Activated CD8-positive, alpha-beta T cell treated with anti-CD3 and anti-CD28 coated beads for 36 hours (primary cell): Measurements from ENCODE around the gene ITGBL1. TPM values are rescaled to one million over a fixed set of nuclear protein-coding genes. Genes with fewer than 3 reads are reported as not detected.

Experiments
- ATAC-seq: fragments of 200-7000 bp; cut with Tn5 transposase; one replicate; pipeline ENCODE4 v1.10.0; 2021; ENCODE audit warnings: mild to moderate bottlenecking, moderate library complexity
- CTCF ChIA-PET: fragments of 350-600 bp; sonication (Branson Sonifier 250); formaldehyde crosslinking; loops from one replicate; lab custom pipeline; 2021; ENCODE audit warnings: antibody characterized with exemption; lab: Charles Lee
- POLR2A ChIA-PET: fragments of 350-600 bp; sonication (Branson Sonifier 250); formaldehyde crosslinking; loops from one replicate; lab custom pipeline; 2021; ENCODE audit warnings: antibody characterized with exemption; lab: Charles Lee
- DNase-seq: peaks from one replicate; pipeline ENCODE4 v3.0.0-alpha.2; 2020
- H3K27ac Mint-ChIP-seq: one replicate; pipeline ENCODE4 v1.8.0; 2021; ENCODE audit warnings: mild to moderate bottlenecking, mixed read lengths
- H3K27me3 Mint-ChIP-seq: one replicate; pipeline ENCODE4 v1.8.0; 2021; ENCODE audit warnings: mixed read lengths
- H3K36me3 Mint-ChIP-seq: one replicate; pipeline ENCODE4 v1.8.0; 2021; ENCODE audit warnings: low read depth, mixed read lengths
- H3K4me1 Mint-ChIP-seq: one replicate; pipeline ENCODE4 v1.8.0; 2021; ENCODE audit warnings: low read depth, mixed read lengths
- H3K4me3 Mint-ChIP-seq: one replicate; pipeline ENCODE4 v1.8.0; 2021; ENCODE audit warnings: mild to moderate bottlenecking, moderate library complexity, mixed read lengths
- H3K9me3 Mint-ChIP-seq: one replicate; pipeline ENCODE4 v1.8.0; 2021; ENCODE audit warnings: mixed read lengths
- CTCF ChIP-seq: fragments of 200-600 bp; IDR thresholded peaks from one replicate; pipeline ENCODE4 v1.8.0; 2022; ENCODE audit warnings: antibody characterized with exemption, mild to moderate bottlenecking
- intact Hi-C: fragments of 100-400 bp; cut with micrococcal nuclease; formaldehyde crosslinking; loops from one replicate; pipeline ENCODE4 v1.10.0; 2022
- total RNA-seq, 2 experiments: library from RNA; stranded (reverse); gene quantifications; one replicate each; pipeline ENCODE4 v1.2.3, GENCODE V29; 2021

ITGBL1 gene
- total RNA-seq, 2 experiments from 2014 or later = not detected

GRCh38 chr13:101736566-101736965 lies 284.1 kb downstream of the ITGBL1 start:
- Mint-ChIP-seq H3K27ac (no peak overlapping the region), H3K36me3 (no peaks in the 10 kb centered on the region), H3K27me3 (peaks cover 1% of the 10 kb centered on the region), H3K4me3 (no peak overlapping the region), H3K9me3 (no peaks in the 10 kb centered on the region), H3K4me1 (no peaks in the 10 kb centered on the region)
- TF ChIP-seq CTCF = no peak
- no peak for ATAC-seq
- ChIA-PET CTCF (no interaction called here), POLR2A (no interaction called here)
- intact Hi-C loops = no loop called here
- DNase-seq = no peak

- Mint-ChIP-seq H3K9me3 (no peaks in the 10 kb centered on the region), H3K4me1 (no peaks in the 10 kb centered on the region), H3K4me3 (no peak overlapping the region), H3K36me3 (no peaks in the 10 kb centered on the region), H3K27ac (no peak overlapping the region), H3K27me3 (peaks cover 4% of the 10 kb centered on the region)
- POLR2A ChIA-PET = no interaction called here
- ATAC-seq (no peak), DNase-seq (no peak)
- intact Hi-C loops = no loop called here
- TF ChIP-seq CTCF = no peak
- CTCF ChIA-PET = no interaction called here
Observed at GRCh38 chr13:101738336-101738735, 285.9 kb downstream of the ITGBL1 start.

- H3K4me3 Mint-ChIP-seq = no peak overlapping the region
- no peaks in the 10 kb centered on the region for H3K9me3 Mint-ChIP-seq
- no peaks in the 10 kb centered on the region for H3K36me3 Mint-ChIP-seq
- TF ChIP-seq CTCF = no peak
- DNase-seq (no peak), ATAC-seq (no peak)
- intact Hi-C loops = no loop called here
- ChIA-PET CTCF (no interaction called here), POLR2A (no interaction called here)
- H3K4me1 Mint-ChIP-seq = no peaks in the 10 kb centered on the region
- peaks cover 4% of the 10 kb centered on the region for H3K27me3 Mint-ChIP-seq
- no peak overlapping the region for H3K27ac Mint-ChIP-seq
Observed at GRCh38 chr13:101739382-101740178, 287.1 kb downstream of the ITGBL1 start.

GRCh38 chr13:101746513-101746912 lies 294.0 kb downstream of the ITGBL1 start:
- Mint-ChIP-seq H3K4me3 (no peak overlapping the region), H3K4me1 (no peaks in the 10 kb centered on the region), H3K27me3 (peaks cover 20% of the 10 kb centered on the region), H3K9me3 (no peaks in the 10 kb centered on the region), H3K27ac (no peak overlapping the region), H3K36me3 (no peaks in the 10 kb centered on the region)
- no peak for DNase-seq
- no peak for TF ChIP-seq CTCF
- ChIA-PET CTCF (interaction anchor here (1.5 kb wide), 1 partner anchor 601 kb away, joined by 4 read pairs; no protein-coding TSS in a partner anchor), POLR2A (no interaction called here)
- intact Hi-C loops = no loop called here
- ATAC-seq = no peak

- peaks cover 20% of the 10 kb centered on the region for H3K27me3 Mint-ChIP-seq
- intact Hi-C loops = no loop called here
- H3K4me1 Mint-ChIP-seq = no peaks in the 10 kb centered on the region
- H3K4me3 Mint-ChIP-seq = no peak overlapping the region
- ChIA-PET CTCF (interaction anchor here (1.5 kb wide), 1 partner anchor 602 kb away, joined by 4 read pairs; no protein-coding TSS in a partner anchor), POLR2A (no interaction called here)
- no peak for TF ChIP-seq CTCF
- no peaks in the 10 kb centered on the region for H3K36me3 Mint-ChIP-seq
- H3K9me3 Mint-ChIP-seq = no peaks in the 10 kb centered on the region
- ATAC-seq = no peak
- DNase-seq = no peak
- H3K27ac Mint-ChIP-seq = no peak overlapping the region
Observed at GRCh38 chr13:101747039-101747438, 294.6 kb downstream of the ITGBL1 start.
